Erythroblast (primary cell): Measurements from ENCODE around the gene ARMC7.
"Not testable (repeated sequence)": the region's sequence is repeated elsewhere in the genome, so short reads cannot be mapped to it uniquely, and the experiment has no call there.

ENCODE experiments used
- GATA1 ChIP-seq: IDR thresholded peaks from 2 replicates; pipeline ENCODE4 v1.6.1; 2011; ENCODE audit warnings: low read depth, mild to moderate bottlenecking, control low read depth, low read length, moderate library complexity
- POLR2A ChIP-seq: IDR thresholded peaks from 2 replicates; pipeline ENCODE4 v1.6.1; 2011; ENCODE audit warnings: mild to moderate bottlenecking, low read length

- not testable (repeated sequence) for TF ChIP-seq POLR2A, GATA1
Observed at GRCh38 chr17:75164606-75165005, 54.8 kb downstream of the ARMC7 start.
